CD4-positive, alpha-beta T cell treated with Interleukin-10 for 1 hour (primary cell): ENCODE results near the gene ARHGAP9.
"Not testable (repeated sequence)": the region's sequence is repeated elsewhere in the genome, so short reads cannot be mapped to it uniquely, and the experiment has no call there.

ENCODE experiments used
- DNase-seq: peaks from one replicate; pipeline ENCODE4 v3.0.0-alpha.2; 2020

The ARHGAP9 gene

DNA sequence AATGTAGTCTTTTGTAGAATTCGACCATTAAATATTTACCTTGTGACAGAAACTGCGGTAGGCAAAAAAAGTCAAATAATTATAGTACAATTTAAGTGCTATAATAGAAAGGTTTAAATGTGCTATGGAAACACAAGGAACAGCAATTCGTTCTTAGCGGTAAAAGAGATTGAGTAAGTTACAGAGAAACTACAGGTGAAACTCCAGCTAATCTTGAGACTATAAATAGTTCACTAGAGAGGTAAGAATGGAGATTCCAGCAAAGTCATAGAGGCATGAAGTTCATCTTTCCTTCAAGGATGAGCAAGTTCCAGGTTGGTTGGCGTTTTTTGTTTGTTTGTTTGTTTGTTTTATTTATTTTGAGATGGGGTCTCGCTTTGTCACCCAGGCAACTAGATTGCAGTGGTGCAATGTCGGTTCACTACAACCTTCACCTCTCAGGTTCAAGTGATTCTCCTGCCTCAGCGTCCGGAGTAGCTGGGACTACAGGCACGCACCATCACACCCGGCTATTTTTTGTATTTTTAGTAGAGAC is 47.9 kb downstream of the ARHGAP9 start:
- no peak for DNase-seq

DNA sequence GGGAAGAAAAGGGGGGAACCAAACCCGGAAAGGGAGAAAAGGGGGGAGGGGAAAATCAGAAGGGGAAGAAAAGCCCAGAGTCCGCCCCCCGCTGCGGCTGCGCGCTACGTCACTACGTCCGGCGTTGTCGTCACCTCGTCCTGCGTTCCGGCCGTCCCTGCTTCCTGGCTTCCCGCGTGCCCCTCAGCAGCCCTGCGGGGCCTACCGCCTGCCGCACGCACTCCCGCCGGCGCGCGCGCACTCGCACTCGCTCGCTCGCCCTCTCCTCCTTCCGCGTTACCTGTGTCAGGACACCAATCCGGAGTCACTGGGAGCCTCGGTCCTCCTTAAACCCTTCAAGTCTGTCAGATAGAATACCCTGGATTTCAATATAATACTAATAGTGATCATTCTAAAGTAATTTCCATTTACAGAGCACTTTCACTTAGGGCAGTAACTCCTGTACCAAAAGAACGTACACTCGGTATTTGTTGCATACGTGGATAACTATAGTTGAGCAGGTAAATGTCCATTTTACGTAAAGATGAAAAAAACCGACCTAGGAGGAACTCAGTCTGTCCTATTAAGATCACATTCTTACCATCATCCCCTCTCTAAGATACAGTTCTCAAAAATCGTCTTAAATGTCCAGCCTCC is 48.6 kb downstream of the ARHGAP9 start, which contains the start of gene R3HDM2:
Gene R3HDM2 (minus strand): TSS at position 113 of the 636 bp plus-strand sequence. CDS start 120,615 bp downstream, outside the sequence.
- peak; percentile 96 for DNase-seq

DNA sequence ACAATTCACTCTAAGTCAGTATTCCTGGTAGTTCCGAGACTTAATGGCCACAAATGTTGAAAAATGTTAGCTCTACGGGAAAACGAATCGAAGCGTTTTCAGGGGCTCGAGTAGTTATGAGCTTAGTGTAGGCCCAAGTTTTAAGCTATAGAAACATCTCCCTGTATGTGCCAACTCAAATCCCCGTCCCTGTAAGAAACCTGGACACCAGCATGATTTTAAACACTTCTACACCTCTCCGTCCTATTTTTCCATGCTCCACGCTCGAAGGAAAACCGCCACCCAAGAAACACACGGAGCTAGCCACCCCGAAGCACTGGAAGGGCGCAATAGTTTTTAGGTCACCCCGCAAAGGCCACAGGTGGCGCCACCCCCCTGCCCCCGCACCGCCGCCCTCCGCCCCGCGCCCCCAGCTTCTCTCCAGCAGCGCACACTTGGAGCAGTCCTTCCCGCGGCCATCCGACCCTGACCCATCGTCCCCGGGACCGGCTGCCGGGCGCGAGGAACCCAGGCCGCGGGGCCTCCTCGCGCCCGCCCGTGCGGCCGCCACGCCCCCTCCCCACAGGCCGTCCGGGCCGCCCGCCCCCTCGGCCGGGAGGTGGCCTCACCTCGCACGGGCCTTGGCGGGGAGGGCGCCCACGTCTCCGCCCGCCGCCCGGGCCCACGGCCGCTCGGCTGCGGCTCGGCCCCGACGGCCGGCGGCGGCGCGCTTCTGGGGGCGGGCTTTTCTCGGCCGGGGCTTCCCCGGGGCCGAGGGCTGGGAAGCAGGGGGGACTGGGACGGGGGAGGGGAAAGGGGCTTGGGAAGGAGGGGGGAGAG is 49.3 kb downstream of the ARHGAP9 start:
- peak; percentile 56 for DNase-seq

DNA sequence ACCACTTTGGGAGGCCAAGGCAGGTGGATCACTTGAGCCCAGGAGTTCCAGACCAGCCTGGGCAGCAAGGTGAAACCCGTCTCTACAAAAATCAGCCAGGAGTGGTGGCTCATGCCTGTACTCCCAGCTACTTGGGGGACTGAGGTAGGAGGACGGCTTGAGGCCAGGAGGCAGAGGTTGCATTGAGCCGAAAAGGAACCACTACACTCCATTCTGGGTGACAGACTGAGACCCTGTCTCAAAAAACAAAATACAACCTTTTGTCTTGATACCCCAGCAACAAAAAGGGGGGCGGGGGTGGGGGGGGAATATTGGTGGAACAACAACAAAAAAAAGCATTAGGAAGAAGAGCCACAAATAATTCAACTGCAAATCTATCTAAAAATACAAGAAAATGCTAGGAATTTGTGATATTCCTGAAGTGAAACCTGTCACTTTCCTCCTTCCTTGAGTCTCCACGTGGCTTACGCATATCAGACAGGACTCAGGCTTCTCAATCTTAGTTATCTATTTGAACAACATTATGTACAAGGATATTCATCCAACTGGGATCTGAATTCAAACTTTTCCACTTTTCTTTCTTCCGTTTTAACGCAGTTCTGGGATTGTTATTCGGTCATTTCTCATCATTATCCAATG is 50.1 kb downstream of the ARHGAP9 start:
- DNase-seq, result no peak

DNA sequence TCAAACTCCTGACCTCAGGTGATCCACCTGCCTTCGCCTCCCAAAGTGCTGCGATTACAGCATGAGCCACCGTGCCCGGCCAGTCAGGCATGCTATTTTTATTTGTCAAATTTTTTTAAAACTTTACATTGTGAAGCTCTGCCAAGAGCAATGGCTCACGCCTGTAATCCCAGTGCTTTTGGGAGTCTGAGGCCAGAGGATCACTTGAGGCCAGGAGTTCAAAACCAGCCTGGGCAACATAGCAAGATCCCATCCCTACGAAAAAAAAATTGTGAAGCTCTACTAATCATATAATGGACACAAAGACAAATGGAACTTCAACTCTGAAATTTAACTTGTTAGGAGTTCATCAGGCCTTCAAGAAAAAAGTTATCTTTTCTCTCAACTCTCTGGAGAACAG is 50.7 kb downstream of the ARHGAP9 start:
- DNase-seq, result no peak

DNA sequence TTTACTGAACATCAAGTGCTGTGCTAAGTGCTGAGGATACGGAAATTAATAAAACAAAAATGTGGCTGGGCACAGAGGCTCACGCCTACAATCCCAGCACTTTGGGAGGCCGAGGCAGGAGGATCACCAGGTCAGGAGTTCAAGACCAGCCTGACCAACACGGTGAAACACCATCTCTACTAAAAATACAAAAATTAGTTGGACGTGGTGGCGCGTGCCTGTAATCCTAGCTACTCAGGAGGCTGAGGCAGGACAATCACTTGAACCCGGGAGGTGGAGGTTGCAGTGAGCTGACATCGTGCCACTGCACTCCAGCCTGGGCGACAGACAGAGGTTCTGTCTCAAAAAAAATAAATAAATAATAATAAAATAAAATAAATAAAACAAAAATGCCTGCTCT is 52.7 kb downstream of the ARHGAP9 start:
- DNase-seq, result not testable (repeated sequence)
